Caco-2 (cell line): Measurements from ENCODE around the gene TTC38. TPM values are rescaled to one million over a fixed set of nuclear protein-coding genes. Genes with fewer than 3 reads are reported as not detected.

ENCODE experiments used
- BruUV-seq: library from RNA; stranded (reverse); fragments of 400-500 nt; replicated peaks from 2 replicates; lab custom pipeline; 2021; lab: Mats Ljungman, UMichigan
- CTCF ChIA-PET: fragments of 300-600 bp; sonication (Branson Sonifier 250); formaldehyde crosslinking; loops from one replicate; lab custom pipeline; 2022; ENCODE audit warnings: antibody characterized with exemption; lab: Charles Lee
- POLR2A ChIA-PET: fragments of 300-600 bp; sonication (Branson Sonifier 250); formaldehyde crosslinking; loops from one replicate; lab custom pipeline; 2022; ENCODE audit warnings: antibody characterized with exemption; lab: Charles Lee
- DNase-seq, 2 experiments: peaks; one replicate each; pipeline versions ENCODE4 v3.0.0 to v3.0.0-alpha.2; 2020 to 2022
- H3K27me3 ChIP-seq: replicated peaks from 2 replicates; pipeline ENCODE4 v1.6.0; 2011; ENCODE audit warnings: low read length; ENCODE audit not compliant: control insufficient read depth, insufficient read depth
- H3K36me3 ChIP-seq: 2 replicates; pipeline ENCODE4 v1.5.1; 2011; ENCODE audit warnings: low read length; ENCODE audit not compliant: control insufficient read depth, insufficient read depth
- H3K4me1 ChIP-seq: fragments of 250-450 bp; sonication (Bioruptor Pico); 2 replicates; pipeline ENCODE4 v1.5.1; 2020; ENCODE audit warnings: mild to moderate bottlenecking
- H3K4me3 ChIP-seq: 2 replicates; pipeline ENCODE4 v1.5.1; 2011; ENCODE audit warnings: low read depth, mild to moderate bottlenecking, control low read depth, low read length
- H3K9me3 ChIP-seq: fragments of 250-450 bp; sonication (Bioruptor Pico); 2 replicates; pipeline ENCODE4 v1.5.1; 2020; ENCODE audit warnings: mild to moderate bottlenecking, moderate library complexity
- H3K27ac Mint-ChIP-seq: one replicate; pipeline ENCODE4 v1.8.0; 2022; ENCODE audit warnings: mixed read lengths; ENCODE audit not compliant: unreplicated experiment
- H3K27me3 Mint-ChIP-seq: one replicate; pipeline ENCODE4 v1.8.0; 2022; ENCODE audit warnings: mixed read lengths; ENCODE audit not compliant: insufficient read depth, unreplicated experiment
- H3K36me3 Mint-ChIP-seq: one replicate; pipeline ENCODE4 v1.8.0; 2022; ENCODE audit warnings: mild to moderate bottlenecking, mixed read lengths; ENCODE audit not compliant: insufficient read depth, unreplicated experiment
- H3K4me1 Mint-ChIP-seq: one replicate; pipeline ENCODE4 v1.8.0; 2022; ENCODE audit warnings: low read depth, mixed read lengths; ENCODE audit not compliant: unreplicated experiment
- H3K4me3 Mint-ChIP-seq: one replicate; pipeline ENCODE4 v1.8.0; 2022; ENCODE audit warnings: mild to moderate bottlenecking, moderate library complexity, mixed read lengths; ENCODE audit not compliant: unreplicated experiment
- H3K9me3 Mint-ChIP-seq: one replicate; pipeline ENCODE4 v1.8.0; 2022; ENCODE audit warnings: mixed read lengths; ENCODE audit not compliant: unreplicated experiment
- CTCF ChIP-seq, 2 experiments: fragments of 200-600 bp in 1 of 2; IDR thresholded peaks; 1 replicate in 1 of 2; 2 replicates in 1 of 2; pipeline versions ENCODE4 v1.5.1 to v1.8.0; 2011 to 2022; ENCODE audit warnings: antibody characterized with exemption in 1 of 2, control low read depth in 1 of 2, inconsistent platforms in 1 of 2, low read depth in 1 of 2, low read length in 1 of 2, mild to moderate bottlenecking in 1 of 2, moderate library complexity in 1 of 2; ENCODE audit not compliant: insufficient read depth in 1 of 2, severe bottlenecking in 1 of 2, unreplicated experiment in 1 of 2
- intact Hi-C: fragments of 100-400 bp; cut with micrococcal nuclease; formaldehyde crosslinking; loops from one replicate; pipeline ENCODE4 v1.10.0; 2022; ENCODE audit not compliant: unreplicated experiment
- total RNA-seq: library from RNA; stranded (reverse); gene quantifications from 2 replicates; pipeline ENCODE4 v1.2.3, GENCODE V29; 2022

The TTC38 gene
- total RNA-seq, 1 experiment from 2014 or later: 44.5 TPM

DNA sequence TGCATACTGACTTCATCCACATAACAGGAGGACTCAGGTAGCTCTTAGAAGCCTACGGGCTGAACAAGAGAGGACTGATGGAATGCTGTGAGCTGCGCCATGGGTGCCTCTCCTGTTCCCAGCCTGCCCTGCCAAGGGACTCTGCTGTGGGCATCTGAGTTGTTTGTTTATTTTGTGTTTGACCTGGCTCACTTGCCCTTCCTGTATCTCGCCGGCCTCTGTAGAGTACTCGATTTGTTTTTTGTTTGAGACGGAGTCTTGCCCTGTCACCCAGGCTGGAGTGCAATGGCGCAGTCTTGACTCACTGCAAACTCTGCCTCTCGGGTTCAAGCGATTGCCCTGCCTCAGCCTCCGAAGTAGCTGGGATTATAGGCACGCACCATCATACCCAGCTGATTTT is 1.8 kb downstream of the TTC38 start:
- intact Hi-C loops: no loop called here
- ChIA-PET POLR2A (interaction anchor here (0.5 kb wide), 1 partner anchor 133 kb away, joined by 4 read pairs; no protein-coding TSS in a partner anchor), CTCF (no interaction called here)
- Mint-ChIP-seq H3K4me1 (no peaks in the 10 kb centered on the region), H3K4me3 (peak overlapping the region; percentile 90), H3K9me3 (peaks cover 6% of the 10 kb centered on the region), H3K27me3 (no peaks in the 10 kb centered on the region), H3K27ac (peak overlapping the region; percentile 63), H3K36me3 (peaks cover 26% of the 10 kb centered on the region)
- no peak for DNase-seq
- peaks cover 3% of the 10 kb centered on the region for H3K36me3 ChIP-seq
- no peaks in the 10 kb centered on the region for H3K27me3 ChIP-seq
- H3K4me3 ChIP-seq: no peak overlapping the region
- peaks cover 9% of the 10 kb centered on the region for H3K4me1 ChIP-seq
- H3K9me3 ChIP-seq: peaks cover 12% of the 10 kb centered on the region
- BruUV-seq: no TSS peak
- TF ChIP-seq CTCF (IDR thresholded peaks at IDR 0.05; ENCODE audit: insufficient read depth in 1 of 2, low read depth in 1 of 2, low read length in 1 of 2, severe bottlenecking in 1 of 2, unreplicated experiment in 1 of 2): no peak

DNA sequence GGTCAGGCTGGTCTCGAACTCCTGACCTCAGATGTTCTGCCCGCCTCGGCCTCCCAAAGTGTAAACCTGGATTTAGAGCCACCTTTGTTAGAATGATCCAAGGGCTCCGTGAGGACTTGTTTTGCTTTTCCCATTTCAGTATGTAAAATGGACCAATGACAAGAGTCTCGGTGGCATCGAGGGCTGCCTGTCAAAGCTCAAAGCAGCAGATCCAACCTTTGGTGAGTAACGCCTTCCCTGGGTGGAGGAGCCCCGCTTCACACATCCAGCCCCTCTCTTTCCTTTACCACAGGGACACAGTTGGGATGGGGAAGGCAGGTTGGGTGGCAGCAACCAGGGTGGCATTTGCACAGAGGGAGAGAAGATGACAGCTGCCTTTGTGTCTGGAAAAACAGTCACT is 4.4 kb downstream of the TTC38 start:
- TF ChIP-seq CTCF (IDR thresholded peaks at IDR 0.05; ENCODE audit: insufficient read depth in 1 of 2, low read depth in 1 of 2, low read length in 1 of 2, severe bottlenecking in 1 of 2, unreplicated experiment in 1 of 2): no peak
- Histone ChIP-seq H3K27me3 (no peaks in the 10 kb centered on the region), H3K36me3 (peaks cover 6% of the 10 kb centered on the region), H3K4me1 (peaks cover 6% of the 10 kb centered on the region; the same call in 1 of the 2 replicates), H3K4me3 (no peak overlapping the region), H3K9me3 (no peaks in the 10 kb centered on the region)
- BruUV-seq: no TSS peak
- H3K27ac Mint-ChIP-seq: no peak overlapping the region
- H3K27me3 Mint-ChIP-seq: no peaks in the 10 kb centered on the region
- no peaks in the 10 kb centered on the region for H3K9me3 Mint-ChIP-seq
- no peak overlapping the region for H3K4me3 Mint-ChIP-seq
- peaks cover 50% of the 10 kb centered on the region for H3K36me3 Mint-ChIP-seq
- peaks cover 5% of the 10 kb centered on the region for H3K4me1 Mint-ChIP-seq
- POLR2A ChIA-PET: no interaction called here
- CTCF ChIA-PET: no interaction called here
- intact Hi-C loops: no loop called here
- DNase-seq: no peak

DNA sequence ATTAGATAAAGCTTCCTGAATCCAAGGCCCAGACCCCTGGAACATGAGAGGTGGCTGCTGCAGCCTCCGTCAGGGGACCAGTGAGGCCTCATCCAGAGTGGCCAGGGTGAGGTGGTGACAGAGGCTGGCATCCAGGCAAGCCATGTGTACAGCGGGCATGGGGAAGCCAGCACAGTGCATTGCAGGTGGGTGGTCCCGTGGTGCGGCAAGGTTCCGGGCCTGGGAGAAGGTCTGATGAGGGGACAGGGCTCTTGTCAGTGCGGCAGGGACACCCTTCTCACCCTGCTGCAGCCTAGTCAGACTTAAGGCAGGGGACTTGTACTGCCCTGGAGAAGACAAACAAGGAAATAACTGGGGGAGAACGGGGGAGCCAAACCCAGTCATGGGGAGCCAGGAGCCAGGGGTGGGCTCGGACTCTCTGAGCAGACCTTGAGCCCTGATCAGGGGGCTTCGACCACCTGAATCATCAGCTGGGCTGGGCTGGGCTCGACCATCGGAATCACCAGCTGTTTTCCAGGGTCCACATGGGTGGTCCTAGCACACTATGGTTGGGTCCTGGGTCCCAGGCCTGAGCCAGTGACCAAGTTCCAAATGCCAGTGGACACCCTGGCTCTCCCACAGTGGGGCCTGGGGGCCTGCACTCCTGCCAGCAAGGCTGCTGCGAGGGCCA is 5.1 kb downstream of the TTC38 start:
- no peaks in the 10 kb centered on the region for H3K9me3 Mint-ChIP-seq
- H3K4me3 Mint-ChIP-seq: no peak overlapping the region
- no TSS peak for BruUV-seq
- Histone ChIP-seq H3K36me3 (peaks cover 6% of the 10 kb centered on the region), H3K27me3 (no peaks in the 10 kb centered on the region), H3K4me1 (peaks cover 6% of the 10 kb centered on the region; the same call in 1 of the 2 replicates), H3K9me3 (no peaks in the 10 kb centered on the region), H3K4me3 (no peak overlapping the region)
- ChIA-PET CTCF (no interaction called here), POLR2A (no interaction called here)
- intact Hi-C loops: no loop called here
- H3K36me3 Mint-ChIP-seq: peaks cover 51% of the 10 kb centered on the region
- peaks cover 5% of the 10 kb centered on the region for H3K4me1 Mint-ChIP-seq
- no peak for TF ChIP-seq CTCF (IDR thresholded peaks at IDR 0.05; ENCODE audit: insufficient read depth in 1 of 2, low read depth in 1 of 2, low read length in 1 of 2, severe bottlenecking in 1 of 2, unreplicated experiment in 1 of 2)
- no peak overlapping the region for H3K27ac Mint-ChIP-seq
- DNase-seq: no peak
- H3K27me3 Mint-ChIP-seq: no peaks in the 10 kb centered on the region
